Measurements from ENCODE around the gene TUSC2. TPM values are rescaled to one million over a fixed set of nuclear protein-coding genes. Genes with fewer than 3 reads are reported as not detected.
A peak's percentile ranks its signal among the peaks of the same experiment; 100 is the strongest.

Gene TUSC2
- total and polyA plus RNA-seq, 2 of the 13 experiments (the other 11 are each of a cell fraction or from before 2014, with no cell fraction given): 36.7 to 39.1 TPM

GRCh38 chr3:50292159-50293078, 35.6 kb downstream of the TUSC2 start, which contains the start of gene IFRD2 (continued):
- TF ChIP-seq BCLAF1 (IDR thresholded peaks at IDR 0.05) (no peak), ZNF570 (CRISPR knock-in tag; IDR thresholded peaks at IDR 0.05; ENCODE audit: borderline replicate concordance) (no peak), ZNF891 (CRISPR knock-in tag; IDR thresholded peaks at IDR 0.05) (peak; percentile 76), IRF2 (CRISPR knock-in tag; IDR thresholded peaks at IDR 0.05) (peak; percentile 98), ZSCAN21 (CRISPR knock-in tag; IDR thresholded peaks at IDR 0.05; ENCODE audit: borderline replicate concordance) (0 out of 2 replicates have a peak, but pooled peaks have one; percentile 2), ZNF20 (CRISPR knock-in tag; IDR thresholded peaks at IDR 0.05) (no peak), ASH2L (IDR thresholded peaks at IDR 0.05; ENCODE audit: insufficient read length, low read depth, low read length) (peak; percentile 77), CEBPB (IDR thresholded peaks at IDR 0.05; ENCODE audit: borderline replicate concordance, low read depth, low read length) (no peak), ZNF230 (CRISPR knock-in tag; IDR thresholded peaks at IDR 0.05) (no peak), DMTF1 (CRISPR knock-in tag; IDR thresholded peaks at IDR 0.05) (0 out of 2 replicates have a peak, but pooled peaks have one; percentile 39), DNMT1 (CRISPR knock-in tag; IDR thresholded peaks at IDR 0.05) (0 out of 2 replicates have a peak, but pooled peaks have one; percentile 62), HOXA9 (CRISPR knock-in tag; IDR thresholded peaks at IDR 0.05; ENCODE audit: borderline replicate concordance) (no peak), TBP (CRISPR knock-in tag; IDR thresholded peaks at IDR 0.05) (peak; percentile 99; the same call in 1 of the 2 replicates), MBNL3 (CRISPR knock-in tag; conservative IDR thresholded peaks at IDR 0.05) (no peak), NKX3-1 (CRISPR knock-in tag; IDR thresholded peaks at IDR 0.05) (0 out of 2 replicates have a peak, but pooled peaks have one; percentile 31), RBAK (CRISPR knock-in tag; IDR thresholded peaks at IDR 0.05) (no peak), AKNA (CRISPR knock-in tag; IDR thresholded peaks at IDR 0.05; ENCODE audit: borderline replicate concordance) (no peak), ZNF577 (CRISPR knock-in tag; IDR thresholded peaks at IDR 0.05; ENCODE audit: borderline replicate concordance, low read depth) (no peak)

All from HepG2 (cell line).